CD4-positive, alpha-beta memory T cell (primary cell): ENCODE data around the gene COLEC12. TPM values are rescaled to one million over a fixed set of nuclear protein-coding genes. Genes with fewer than 3 reads are reported as not detected.

ENCODE experiments used
- CTCF ChIA-PET: fragments of 350-600 bp; sonication (Branson Sonifier 250); formaldehyde crosslinking; loops from one replicate; lab custom pipeline; 2021; ENCODE audit warnings: inconsistent platforms; ENCODE audit not compliant: partially characterized antibody; lab: Charles Lee
- POLR2A ChIA-PET: fragments of 350-600 bp; sonication (Branson Sonifier 250); formaldehyde crosslinking; loops from one replicate; lab custom pipeline; 2021; ENCODE audit not compliant: partially characterized antibody; lab: Charles Lee
- DNase-seq, 5 donors: peaks; one replicate each; pipeline versions ENCODE4 v3.0.0 to v3.0.0-alpha.2; 2020 to 2022; ENCODE audit warnings: mixed read lengths in 1 of 5
- H3K27ac ChIP-seq: one replicate; pipeline ENCODE4 v1.7.0; 2013; ENCODE audit warnings: low read depth, low read length
- H3K27me3 ChIP-seq: 2 replicates; pipeline ENCODE4 v1.7.0; 2013; ENCODE audit warnings: mild to moderate bottlenecking, low read length, moderate library complexity; ENCODE audit not compliant: insufficient read depth
- H3K36me3 ChIP-seq: 2 replicates; pipeline ENCODE4 v1.7.0; 2013; ENCODE audit warnings: mild to moderate bottlenecking, low read length, moderate library complexity; ENCODE audit not compliant: insufficient read depth
- H3K4me1 ChIP-seq: 2 replicates; pipeline ENCODE4 v1.7.0; 2013; ENCODE audit warnings: mild to moderate bottlenecking, low read length, moderate library complexity; ENCODE audit not compliant: insufficient read depth
- H3K4me3 ChIP-seq, 2 donors: one replicate each; pipeline ENCODE4 v1.7.0; 2013; ENCODE audit warnings: low read length in 2 of 2, mild to moderate bottlenecking in 1 of 2
- H3K9me3 ChIP-seq, 2 donors: one replicate each; pipeline ENCODE4 v1.7.0; 2013; ENCODE audit warnings: low read length in 2 of 2, control low read depth in 1 of 2; ENCODE audit not compliant: control insufficient read depth in 1 of 2
- H3K27ac Mint-ChIP-seq, 7 donors: one replicate each; pipeline ENCODE4 v1.8.0; 2020 to 2021; ENCODE audit warnings: mixed read lengths in 7 of 7, mild to moderate bottlenecking in 6 of 7, inconsistent platforms in 3 of 7, moderate library complexity in 3 of 7
- H3K27me3 Mint-ChIP-seq, 2 donors: one replicate each; pipeline ENCODE4 v1.8.0; 2020 to 2021; ENCODE audit warnings: mixed read lengths in 2 of 2
- H3K36me3 Mint-ChIP-seq, 2 donors: one replicate each; pipeline ENCODE4 v1.8.0; 2020 to 2021; ENCODE audit warnings: mixed read lengths in 2 of 2, inconsistent platforms in 1 of 2, mild to moderate bottlenecking in 1 of 2
- H3K4me1 Mint-ChIP-seq, 4 donors: one replicate each; pipeline ENCODE4 v1.8.0; 2020 to 2021; ENCODE audit warnings: mixed read lengths in 4 of 4, mild to moderate bottlenecking in 1 of 4
- H3K4me3 Mint-ChIP-seq, 8 donors: one replicate each; pipeline ENCODE4 v1.8.0; 2020 to 2021; ENCODE audit warnings: mixed read lengths in 8 of 8, mild to moderate bottlenecking in 7 of 8, moderate library complexity in 6 of 8, inconsistent platforms in 3 of 8
- H3K9me3 Mint-ChIP-seq, 8 donors: one replicate each; pipeline ENCODE4 v1.8.0; 2020 to 2021; ENCODE audit warnings: mixed read lengths in 8 of 8, mild to moderate bottlenecking in 5 of 8, inconsistent platforms in 3 of 8, moderate library complexity in 1 of 8
- intact Hi-C: fragments of 100-400 bp; cut with micrococcal nuclease; formaldehyde crosslinking; loops from one replicate; pipeline ENCODE4 v1.15.1; 2023
- polyA plus RNA-seq, 2 donors: library from polyadenylated mRNA; unstranded; fragments of 300-500 nt; fragmentation: Illumina TruSeq; gene quantifications; one replicate each; pipeline ENCODE4 v1.2.3, GENCODE V29; 2021
- total RNA-seq, 2 experiments: library from RNA; stranded (reverse); gene quantifications; one replicate each; pipeline ENCODE4 v1.2.3, GENCODE V29; 2021

Gene COLEC12
- total and polyA plus RNA-seq, 4 experiments from 2014 or later: 0.17 to 0.28 TPM; not detected in 2

- no peak overlapping the region for H3K4me3 Mint-ChIP-seq
- no peak for DNase-seq
- Histone ChIP-seq H3K4me3 (no peak overlapping the region), H3K4me1 (no peaks in the 10 kb centered on the region), H3K27ac (no peak overlapping the region), H3K27me3 (no peaks in the 10 kb centered on the region), H3K9me3 (no peaks in the 10 kb centered on the region), H3K36me3 (no peaks in the 10 kb centered on the region)
- intact Hi-C loops: no loop called here
- ChIA-PET POLR2A (no interaction called here), CTCF (no interaction called here)
- H3K9me3 Mint-ChIP-seq: no peaks in the 10 kb centered on the region
- no peaks in the 10 kb centered on the region for H3K36me3 Mint-ChIP-seq
- H3K4me1 Mint-ChIP-seq: peaks cover 0 to 9% (median under 1%) of the 10 kb centered on the region in 4 donors
- H3K27me3 Mint-ChIP-seq: peaks cover 6 to 12% of the 10 kb centered on the region in 2 donors
- H3K27ac Mint-ChIP-seq: no peak overlapping the region
Measured at GRCh38 chr18:505483-506122, 5.1 kb upstream of the COLEC12 start.

- intact Hi-C loops: no loop called here
- no peaks in the 10 kb centered on the region for H3K4me1 ChIP-seq
- POLR2A ChIA-PET: no interaction called here
- Mint-ChIP-seq H3K9me3 (peaks cover 0 to 2% (median 0%) of the 10 kb centered on the region in 8 donors), H3K4me1 (peaks cover 0 to 14% (median 2%) of the 10 kb centered on the region in 4 donors), H3K27me3 (peaks cover 14 to 35% of the 10 kb centered on the region in 2 donors), H3K27ac (no peak overlapping the region), H3K36me3 (no peaks in the 10 kb centered on the region), H3K4me3 (peak overlapping the region in 1 of 8 donors; percentile 6)
- H3K9me3 ChIP-seq: no peaks in the 10 kb centered on the region
- no peak overlapping the region for H3K27ac ChIP-seq
- H3K27me3 ChIP-seq: peaks cover 13% of the 10 kb centered on the region
- CTCF ChIA-PET: no interaction called here
- no peak overlapping the region for H3K4me3 ChIP-seq
- no peaks in the 10 kb centered on the region for H3K36me3 ChIP-seq
- no peak for DNase-seq
Measured at GRCh38 chr18:501406-501714, 859 bp upstream of the COLEC12 start.

- Mint-ChIP-seq H3K4me1 (peaks cover 0 to 14% (median 2%) of the 10 kb centered on the region in 4 donors), H3K27me3 (peaks cover 12 to 34% of the 10 kb centered on the region in 2 donors), H3K36me3 (no peaks in the 10 kb centered on the region), H3K27ac (no peak overlapping the region), H3K9me3 (peaks cover 0 to 2% (median 0%) of the 10 kb centered on the region in 8 donors), H3K4me3 (peak overlapping the region in 3 of 8 donors; percentile 7 to 43 (median 15))
- no peaks in the 10 kb centered on the region for H3K36me3 ChIP-seq
- H3K27me3 ChIP-seq: peaks cover 13% of the 10 kb centered on the region
- H3K9me3 ChIP-seq: no peaks in the 10 kb centered on the region
- no peak overlapping the region for H3K4me3 ChIP-seq
- intact Hi-C loops: no loop called here
- ChIA-PET CTCF (no interaction called here), POLR2A (no interaction called here)
- H3K4me1 ChIP-seq: no peaks in the 10 kb centered on the region
- no peak for DNase-seq
- H3K27ac ChIP-seq: no peak overlapping the region
Measured at GRCh38 chr18:499776-500631, 497 bp downstream of the COLEC12 start.

- Mint-ChIP-seq H3K4me3 (no peak overlapping the region), H3K36me3 (no peaks in the 10 kb centered on the region), H3K4me1 (peaks cover 0 to 14% (median 2%) of the 10 kb centered on the region in 4 donors), H3K9me3 (peaks cover 0 to 2% (median 0%) of the 10 kb centered on the region in 8 donors), H3K27me3 (peaks cover 12 to 34% of the 10 kb centered on the region in 2 donors), H3K27ac (no peak overlapping the region)
- H3K9me3 ChIP-seq: no peaks in the 10 kb centered on the region
- intact Hi-C loops: no loop called here
- H3K4me3 ChIP-seq: no peak overlapping the region
- peaks cover 13% of the 10 kb centered on the region for H3K27me3 ChIP-seq
- no peaks in the 10 kb centered on the region for H3K4me1 ChIP-seq
- no peak overlapping the region for H3K27ac ChIP-seq
- H3K36me3 ChIP-seq: no peaks in the 10 kb centered on the region
- ChIA-PET CTCF (no interaction called here), POLR2A (no interaction called here)
- DNase-seq: no peak
Measured at GRCh38 chr18:498931-499775, 1.3 kb downstream of the COLEC12 start.

- Mint-ChIP-seq H3K27ac (no peak overlapping the region), H3K27me3 (peaks cover 15 to 31% of the 10 kb centered on the region in 2 donors)
- H3K9me3 ChIP-seq: no peaks in the 10 kb centered on the region
Measured at GRCh38 chr18:497688-498087, 2.8 kb downstream of the COLEC12 start.

GRCh38 chr18:495452-495851 is 5.0 kb downstream of the COLEC12 start:
- Mint-ChIP-seq H3K27ac (no peak overlapping the region), H3K36me3 (no peaks in the 10 kb centered on the region), H3K9me3 (peaks cover 0 to 2% (median 0%) of the 10 kb centered on the region in 8 donors), H3K4me1 (peaks cover 0 to 4% (median 2%) of the 10 kb centered on the region in 4 donors), H3K4me3 (no peak overlapping the region), H3K27me3 (peaks cover 12 to 25% of the 10 kb centered on the region in 2 donors)
- CTCF ChIA-PET: interaction anchor here (1.7 kb wide), 1 partner anchor 12 kb away, joined by 3 read pairs; no protein-coding TSS in a partner anchor
- DNase-seq: no peak
- Histone ChIP-seq H3K9me3 (no peaks in the 10 kb centered on the region), H3K27me3 (peaks cover 13% of the 10 kb centered on the region), H3K27ac (no peak overlapping the region), H3K4me1 (no peaks in the 10 kb centered on the region), H3K36me3 (no peaks in the 10 kb centered on the region), H3K4me3 (no peak overlapping the region)
- POLR2A ChIA-PET: no interaction called here
- intact Hi-C loops: no loop called here

More at GRCh38 chr18:497688-498087, 2.8 kb downstream of the COLEC12 start:
- H3K36me3 Mint-ChIP-seq: no peaks in the 10 kb centered on the region
- Histone ChIP-seq H3K27ac (no peak overlapping the region), H3K36me3 (no peaks in the 10 kb centered on the region), H3K27me3 (peaks cover 13% of the 10 kb centered on the region), H3K4me1 (no peaks in the 10 kb centered on the region), H3K4me3 (no peak overlapping the region)
- ChIA-PET CTCF (no interaction called here), POLR2A (no interaction called here)
- peaks cover 0 to 2% (median 0%) of the 10 kb centered on the region in 8 donors for H3K9me3 Mint-ChIP-seq
- intact Hi-C loops: no loop called here
- peaks cover 0 to 14% (median 2%) of the 10 kb centered on the region in 4 donors for H3K4me1 Mint-ChIP-seq
- no peak overlapping the region for H3K4me3 Mint-ChIP-seq
- DNase-seq: no peak
